T-helper 22 cell (primary cell): Measurements from ENCODE around the gene GZMH.
"Not testable (repeated sequence)": the region's sequence is repeated elsewhere in the genome, so short reads cannot be mapped to it uniquely, and the experiment has no call there.

Source experiments
- DNase-seq: peaks from one replicate; pipeline ENCODE4 v3.0.0-alpha.2; 2020; ENCODE audit warnings: low read depth

GZMH gene

GRCh38 chr14:24609655-24610344, at the start of gene GZMH:
TSS of gene GZMH (minus strand) at chr14:24609685. CDS start at chr14:24609613, 72 bp downstream.
- no peak for DNase-seq

GRCh38 chr14:24648361-24648760, 38.9 kb upstream of the GZMH start:
- DNase-seq, result not testable (repeated sequence)

GRCh38 chr14:24639905-24640304, 30.4 kb upstream of the GZMH start:
- DNase-seq, result no peak

GRCh38 chr14:24639270-24639669, 29.8 kb upstream of the GZMH start:
- no peak for DNase-seq

- no peak for DNase-seq
Measured at GRCh38 chr14:24634158-24634557, 24.7 kb upstream of the GZMH start, which contains the start of gene GZMB. TSS of gene GZMB (minus strand) at chr14:24634190. CDS start at chr14:24634160, 30 bp downstream.

- no peak for DNase-seq
Measured at GRCh38 chr14:24633353-24633752, 23.9 kb upstream of the GZMH start.

GRCh38 chr14:24632761-24633160, 23.3 kb upstream of the GZMH start:
- DNase-seq, result no peak

- no peak for DNase-seq
Measured at GRCh38 chr14:24632336-24632735, 22.9 kb upstream of the GZMH start.

GRCh38 chr14:24631749-24632335, 22.4 kb upstream of the GZMH start:
- DNase-seq, result no peak

- DNase-seq, result no peak
Measured at GRCh38 chr14:24630872-24631477, 21.5 kb upstream of the GZMH start.

GRCh38 chr14:24630087-24630871, 20.8 kb upstream of the GZMH start:
- no peak for DNase-seq

- DNase-seq, result no peak
Measured at GRCh38 chr14:24629521-24629920, 20.0 kb upstream of the GZMH start.

- DNase-seq, result no peak
Measured at GRCh38 chr14:24613747-24614146, 4.3 kb upstream of the GZMH start.

- no peak for DNase-seq
Measured at GRCh38 chr14:24613241-24613640, 3.8 kb upstream of the GZMH start.

- no peak for DNase-seq
Measured at GRCh38 chr14:24612196-24612595, 2.7 kb upstream of the GZMH start.

- no peak for DNase-seq
Measured at GRCh38 chr14:24607635-24608514, 1.6 kb downstream of the GZMH start.

- DNase-seq, result no peak
Measured at GRCh38 chr14:24607081-24607480, 2.4 kb downstream of the GZMH start.

GRCh38 chr14:24606297-24606696, 3.2 kb downstream of the GZMH start:
- DNase-seq, result no peak

- DNase-seq, result peak; percentile 11
Measured at GRCh38 chr14:24605435-24606190, 3.9 kb downstream of the GZMH start.

GRCh38 chr14:24597403-24597802, 12.1 kb downstream of the GZMH start:
- no peak for DNase-seq
